ENCODE data around the gene FAHD1.
A peak's percentile ranks its signal among the peaks of the same experiment; 100 is the strongest.

FAHD1 gene

DNA sequence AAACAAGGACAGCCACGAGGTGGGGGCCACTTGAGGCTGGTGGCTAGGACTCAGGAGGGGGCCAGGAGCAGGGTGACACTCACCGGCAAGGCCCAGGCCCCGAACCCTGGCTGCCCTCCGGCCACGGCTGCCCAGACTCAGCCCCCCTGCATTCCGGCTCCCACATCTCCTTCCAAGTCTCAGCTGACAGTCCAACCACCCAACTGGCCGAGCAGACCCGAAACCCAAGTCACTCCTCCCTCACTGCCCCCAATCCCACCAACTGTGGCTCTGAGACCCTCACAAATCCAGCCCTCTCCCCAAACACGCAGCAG, 9.8 kb upstream of the FAHD1 start:
- DNase-seq (ENCODE audit: low read depth in 2 of 2) = no peak

DNA sequence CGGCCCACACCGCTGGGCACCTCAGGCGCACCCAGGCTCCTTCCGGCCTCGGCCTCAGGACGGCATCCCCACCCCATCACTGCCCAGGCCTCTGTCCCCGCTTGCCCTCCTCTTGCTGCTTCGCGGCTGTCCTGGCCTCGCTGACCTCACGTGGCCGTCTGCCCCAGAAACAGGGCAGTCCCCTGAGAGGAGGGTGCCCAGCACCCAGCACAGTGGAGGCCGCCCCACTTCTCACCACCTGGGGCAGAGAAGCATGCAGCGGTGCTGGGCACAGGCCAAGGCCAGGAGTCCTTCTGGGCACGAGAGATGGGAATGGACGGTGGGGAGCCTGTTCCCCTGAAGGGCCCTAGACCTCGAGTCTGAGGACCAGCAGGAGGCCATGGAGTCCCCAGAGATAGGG, 9.3 kb upstream of the FAHD1 start:
- no peak for DNase-seq (ENCODE audit: low read depth in 2 of 2)

DNA sequence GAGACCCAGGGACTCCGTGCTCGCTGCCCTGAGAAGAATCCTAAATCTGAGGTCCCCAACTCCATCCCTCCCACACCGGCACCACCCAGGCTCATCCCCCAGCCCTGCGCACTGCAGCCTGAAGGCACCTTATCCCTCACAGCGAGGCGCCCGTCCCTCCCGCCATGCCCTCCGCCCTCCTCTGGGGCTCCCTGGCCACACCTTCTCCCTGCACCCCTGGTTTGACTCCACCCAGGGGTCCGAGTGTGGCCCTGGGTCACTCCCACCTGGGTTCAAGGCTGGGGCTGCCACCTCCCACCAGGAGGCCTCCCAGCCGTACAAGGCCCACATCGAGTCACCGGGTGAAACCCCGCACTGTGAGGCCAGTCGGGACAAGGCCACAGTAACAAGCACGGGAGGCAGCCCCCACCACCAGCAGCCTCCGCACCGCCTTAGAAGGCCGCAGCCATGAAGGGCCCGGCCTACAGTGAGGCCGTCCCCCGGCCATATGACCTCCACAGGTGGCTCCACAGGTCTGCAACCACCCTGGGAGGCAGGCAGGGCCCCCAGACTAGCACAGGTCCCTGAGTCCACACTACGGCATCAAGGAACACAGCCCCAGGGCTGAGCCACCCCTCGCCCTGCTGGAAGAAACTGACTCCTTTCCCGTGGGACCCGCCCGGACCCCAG, 8.7 kb upstream of the FAHD1 start:
- DNase-seq (ENCODE audit: low read depth in 2 of 2) = no peak

DNA sequence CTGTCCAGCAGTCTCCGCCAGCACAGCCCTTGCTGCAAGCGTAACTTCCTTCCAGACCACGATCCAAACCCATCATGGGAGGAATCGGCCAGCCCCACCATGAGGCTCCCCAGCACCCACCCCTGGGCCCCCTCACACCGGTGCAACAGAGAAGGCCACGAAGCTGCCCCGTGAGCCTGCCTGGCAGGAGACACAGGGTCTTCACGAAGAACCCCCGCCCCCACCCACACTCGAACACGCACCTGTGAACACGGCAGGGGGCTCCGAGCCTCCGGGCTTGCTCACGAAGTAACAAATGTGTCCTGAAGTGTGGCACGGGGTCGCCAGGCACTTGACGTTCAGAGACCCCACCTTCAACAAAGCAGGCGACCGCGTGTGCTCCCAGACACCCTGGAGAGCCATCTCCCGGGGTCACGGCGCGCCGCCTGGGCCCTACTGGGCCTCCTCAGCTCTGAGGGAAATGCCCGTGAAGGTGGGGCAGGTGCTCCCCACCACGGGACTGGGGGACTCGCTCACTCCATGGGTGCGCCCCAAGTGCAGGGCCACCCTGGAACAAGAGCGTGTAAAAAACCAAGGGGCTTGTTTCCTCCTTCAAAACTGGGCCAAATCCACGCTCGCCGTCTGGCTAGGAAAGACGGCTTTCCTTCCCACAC, 8.0 kb upstream of the FAHD1 start:
- no peak for DNase-seq (ENCODE audit: low read depth in 2 of 2)

DNA sequence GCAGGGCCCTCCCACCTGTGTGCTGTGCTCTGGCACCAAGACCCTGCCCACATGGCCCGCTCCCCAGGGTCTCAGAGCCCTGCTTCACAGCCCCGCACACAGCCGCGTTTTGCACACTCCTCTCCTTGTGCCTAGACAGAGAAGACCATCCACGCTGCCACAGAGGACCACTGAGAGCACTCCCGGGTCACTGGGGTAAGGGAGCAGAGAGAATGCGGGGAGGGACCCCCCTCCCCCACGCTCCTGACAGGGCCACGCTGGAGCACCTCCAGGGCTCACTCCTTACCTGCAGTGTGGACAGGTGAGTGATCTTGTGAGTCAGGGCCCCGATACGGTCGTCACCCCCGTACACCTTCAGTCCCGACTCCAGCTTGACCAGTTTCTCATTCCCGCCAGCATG, 7.4 kb upstream of the FAHD1 start:
- no peak for DNase-seq (ENCODE audit: low read depth in 2 of 2)

DNA sequence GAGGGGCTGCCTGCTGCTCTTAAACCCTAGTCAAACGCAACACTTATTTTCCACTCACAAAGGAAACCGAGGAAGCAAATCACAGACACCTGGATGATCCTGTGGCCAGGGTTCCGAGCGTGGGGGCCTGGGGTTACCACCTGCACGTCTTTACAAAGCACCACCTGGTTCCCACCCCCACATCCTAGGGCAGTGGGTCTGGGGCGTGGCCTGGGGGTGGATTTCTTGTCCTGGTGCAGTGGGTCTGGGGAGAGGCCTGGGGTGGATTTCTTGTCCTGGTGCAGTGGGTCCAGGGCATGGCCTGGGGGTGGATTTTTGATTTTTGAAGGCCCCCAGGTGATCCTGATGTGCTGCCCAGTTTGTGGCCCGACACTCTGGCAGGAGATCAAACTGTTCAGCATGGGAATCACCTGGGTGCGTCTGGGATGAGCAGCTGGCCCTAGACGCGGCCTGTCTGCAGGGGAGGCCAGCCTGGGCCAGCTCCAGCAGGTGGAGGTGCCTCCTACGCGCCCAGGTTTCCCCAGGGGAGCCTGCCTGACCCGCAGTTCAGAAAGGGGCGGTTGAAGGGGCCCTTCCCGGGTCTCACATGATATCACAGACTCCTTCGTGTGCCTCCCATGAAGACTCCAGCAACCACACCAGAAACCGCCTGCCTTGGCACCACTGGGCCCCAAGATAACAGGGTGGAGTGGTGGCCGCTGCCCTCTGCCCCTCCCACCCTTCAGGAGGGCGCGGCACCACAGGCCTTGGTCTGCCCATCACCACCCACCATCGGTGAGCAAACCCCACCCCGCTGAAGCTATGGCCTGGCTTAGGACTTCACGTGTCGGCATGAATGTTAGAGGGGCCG, 6.7 kb upstream of the FAHD1 start:
- no peak for DNase-seq (ENCODE audit: low read depth in 2 of 2)

DNA sequence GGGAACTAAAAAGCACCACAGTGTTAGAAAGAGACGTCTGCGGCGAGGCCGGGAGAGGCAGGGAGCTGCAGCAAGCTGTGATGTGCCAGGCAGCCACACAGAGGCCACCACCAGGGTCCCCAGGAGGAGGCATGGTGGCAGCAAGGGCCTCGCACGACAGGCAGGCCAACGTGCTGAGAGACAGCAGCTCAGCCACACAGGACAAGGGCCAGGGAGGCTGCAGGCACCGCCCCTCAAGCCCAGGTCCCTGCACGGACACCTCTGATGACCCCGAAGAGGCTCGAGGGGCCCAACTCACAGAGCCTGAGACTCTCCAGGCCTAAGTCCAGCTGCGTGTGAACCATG, 6.1 kb upstream of the FAHD1 start:
- no peak for DNase-seq (ENCODE audit: low read depth in 2 of 2)

DNA sequence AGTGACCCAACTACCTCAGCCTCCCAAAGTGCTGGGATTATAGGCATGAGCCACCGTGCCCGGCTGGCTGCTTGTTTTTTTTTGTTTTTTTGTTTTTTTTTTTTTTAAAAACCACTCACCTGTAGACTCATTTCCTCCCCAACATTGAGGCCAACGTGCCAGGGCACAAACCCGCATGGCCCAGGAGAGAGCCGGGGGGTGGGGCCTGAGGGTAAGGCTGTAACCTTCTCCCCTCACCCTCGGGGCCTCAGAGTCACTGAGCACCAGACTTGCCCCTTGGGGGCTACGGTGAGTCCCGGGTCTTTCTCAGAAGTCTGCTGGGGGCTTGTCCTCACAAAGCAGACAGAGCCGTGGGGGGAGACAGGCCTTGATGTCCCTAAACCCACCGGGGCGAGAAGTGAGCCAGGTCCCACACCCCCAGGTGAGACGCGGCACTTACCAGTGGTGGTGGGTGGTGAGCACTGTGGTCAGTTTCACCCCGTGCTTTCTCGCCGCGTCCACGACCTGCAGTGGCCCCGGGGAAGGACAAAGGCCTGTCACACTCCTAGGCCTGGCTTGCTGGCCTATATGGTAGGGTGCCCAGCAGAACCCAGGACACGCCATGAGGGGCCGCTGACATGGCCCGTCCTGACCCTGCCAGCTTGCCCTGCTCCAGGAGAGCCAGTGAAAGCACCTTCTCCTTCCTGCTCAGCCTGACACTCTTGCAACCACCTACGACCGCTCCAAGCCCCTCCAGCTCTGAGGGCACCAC, 5.0 kb upstream of the FAHD1 start:
- no peak for DNase-seq (ENCODE audit: low read depth in 2 of 2)

DNA sequence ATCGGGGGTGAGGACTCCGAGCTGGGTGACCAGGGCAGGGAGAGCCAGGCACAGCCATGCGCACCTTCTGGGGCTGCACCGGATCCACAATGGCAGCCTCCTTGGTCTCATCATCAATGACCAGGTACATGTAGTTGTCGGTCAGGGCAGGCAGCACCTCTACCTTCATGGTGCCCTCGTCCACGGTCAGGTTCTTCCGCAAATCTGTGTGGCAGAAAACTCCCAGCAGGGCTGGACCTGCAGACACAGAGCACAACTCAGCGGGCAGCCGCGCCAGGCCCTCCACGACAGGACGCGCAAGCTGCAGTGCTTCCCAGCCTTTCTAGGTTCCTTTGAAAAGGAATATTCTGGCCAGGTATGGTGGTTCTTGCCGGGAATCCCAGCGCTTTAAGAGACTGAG, 4.2 kb upstream of the FAHD1 start:
- DNase-seq (ENCODE audit: low read depth in 2 of 2) = no peak

DNA sequence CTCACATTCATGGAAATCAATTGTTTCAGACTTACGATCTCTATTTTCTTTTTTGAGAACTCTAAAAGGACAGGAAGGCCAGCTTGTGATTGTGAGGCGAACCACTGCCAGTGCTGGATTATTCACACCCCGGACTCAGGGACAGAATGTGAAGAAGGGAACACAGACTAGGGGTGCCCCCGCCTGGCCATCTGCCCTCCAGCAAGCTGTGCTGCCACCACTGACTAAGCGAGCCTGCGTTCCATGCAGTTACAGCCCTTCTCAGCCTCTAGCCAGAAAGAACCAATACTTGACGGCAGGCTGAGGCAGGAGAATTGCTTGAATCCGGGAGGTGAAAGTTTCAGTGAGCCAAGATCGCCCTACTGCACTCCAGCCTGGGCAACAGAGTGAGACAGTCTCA, 3.2 kb upstream of the FAHD1 start:
- no peak for DNase-seq (ENCODE audit: low read depth in 2 of 2)

DNA sequence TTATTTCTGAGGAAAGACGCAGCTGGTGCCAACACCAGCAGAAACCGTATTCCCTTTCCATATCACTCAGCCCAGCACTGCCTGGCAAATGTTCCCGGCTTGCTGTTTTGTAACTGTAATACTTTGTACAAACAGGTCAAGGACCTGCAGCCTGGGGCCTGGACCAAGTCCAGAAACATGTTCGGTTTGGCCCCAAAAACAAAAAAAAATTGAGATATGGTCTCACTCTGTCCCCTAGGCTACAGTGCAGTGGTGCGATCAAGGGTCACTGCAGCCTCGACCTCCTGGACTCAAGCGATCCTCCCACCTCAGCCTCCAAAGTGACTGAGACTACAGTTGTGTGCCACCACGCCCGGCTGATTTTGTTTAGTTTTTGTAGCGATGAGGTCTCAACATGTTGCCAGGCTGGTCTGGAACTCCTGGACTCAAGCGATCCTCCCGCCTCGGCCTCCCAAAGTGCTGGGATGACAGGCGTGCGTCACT, 1.6 kb upstream of the FAHD1 start:
- DNase-seq (ENCODE audit: low read depth in 2 of 2) = no peak

DNA sequence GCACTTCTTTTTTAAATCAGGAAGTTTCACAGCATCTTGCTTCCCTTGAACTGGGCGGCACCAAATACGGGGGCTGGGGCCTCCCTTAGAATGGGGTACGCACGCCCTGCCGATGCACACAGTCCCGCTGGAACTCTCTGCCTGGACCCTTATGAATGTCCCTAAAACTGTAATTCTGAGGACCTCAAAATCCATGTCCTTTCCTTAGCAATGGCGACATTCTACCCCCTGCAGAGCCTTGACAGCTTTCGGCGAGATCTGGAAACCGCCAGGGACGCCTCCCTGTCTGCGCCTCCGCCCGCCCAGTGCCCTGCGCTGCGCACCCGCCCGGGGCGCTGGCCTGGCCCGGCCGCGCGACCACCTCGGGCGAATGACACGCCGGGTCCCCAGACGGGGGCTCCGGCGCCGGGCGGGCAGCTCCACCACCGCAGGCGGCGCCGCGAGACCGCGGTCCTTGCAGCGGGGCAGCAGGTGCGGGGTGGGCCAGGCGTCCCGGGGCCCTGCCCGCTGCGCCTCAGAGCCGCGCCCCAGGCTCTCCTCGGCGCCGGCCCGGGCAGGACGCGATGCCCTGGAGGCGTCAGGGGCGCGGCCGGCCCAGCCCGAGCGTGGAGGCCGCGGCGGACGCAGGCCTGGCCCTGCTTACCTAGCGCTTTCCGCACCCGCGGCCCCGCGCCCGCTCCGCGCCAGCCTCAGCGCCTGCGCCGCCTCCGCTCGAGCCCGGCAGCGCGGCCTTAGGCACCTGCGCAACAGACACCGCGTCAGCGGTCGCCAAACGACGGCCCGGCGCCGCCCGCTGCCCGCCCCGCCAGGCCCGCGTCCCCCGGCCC, 929 bp upstream of the FAHD1 start:
- peak; percentile 45 to 58 for DNase-seq (ENCODE audit: low read depth in 2 of 2)

DNA sequence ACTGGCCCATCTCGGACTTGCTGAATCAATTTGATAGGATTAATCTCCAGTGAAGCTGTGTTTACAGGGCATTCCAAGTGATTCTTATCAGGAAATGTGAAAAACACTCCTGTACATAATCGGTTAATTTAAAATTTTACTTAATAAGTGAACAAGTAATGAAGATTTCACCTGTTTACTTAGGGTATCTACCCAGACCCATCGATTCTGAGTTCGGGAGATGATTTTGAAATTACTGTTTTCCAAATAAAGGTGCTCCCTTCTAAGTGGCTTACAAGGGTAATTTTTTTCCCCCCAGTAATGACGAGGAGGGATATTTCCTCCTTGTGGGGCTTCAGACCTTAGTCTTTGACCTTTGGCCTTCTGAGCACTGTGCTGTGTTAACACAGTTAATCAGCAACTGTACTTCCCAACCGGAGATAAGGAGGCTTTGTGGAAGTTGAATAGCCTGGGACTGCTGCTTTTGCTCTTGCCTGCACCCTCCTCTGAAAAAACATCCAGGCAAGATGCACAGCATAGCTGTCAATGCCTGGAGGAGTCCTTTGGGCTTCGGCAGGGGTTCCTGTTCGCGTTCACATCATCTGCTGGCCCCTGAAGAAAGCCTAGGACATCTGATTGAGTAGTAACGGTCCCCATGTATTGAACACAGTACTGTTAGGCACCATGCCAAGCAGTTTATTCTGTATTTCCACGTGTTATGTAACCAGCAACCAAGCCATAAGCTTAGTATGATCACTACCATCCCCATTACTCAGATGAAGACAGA, 1.8 kb downstream of the FAHD1 start:
- DNase-seq (ENCODE audit: low read depth in 2 of 2) = no peak

DNA sequence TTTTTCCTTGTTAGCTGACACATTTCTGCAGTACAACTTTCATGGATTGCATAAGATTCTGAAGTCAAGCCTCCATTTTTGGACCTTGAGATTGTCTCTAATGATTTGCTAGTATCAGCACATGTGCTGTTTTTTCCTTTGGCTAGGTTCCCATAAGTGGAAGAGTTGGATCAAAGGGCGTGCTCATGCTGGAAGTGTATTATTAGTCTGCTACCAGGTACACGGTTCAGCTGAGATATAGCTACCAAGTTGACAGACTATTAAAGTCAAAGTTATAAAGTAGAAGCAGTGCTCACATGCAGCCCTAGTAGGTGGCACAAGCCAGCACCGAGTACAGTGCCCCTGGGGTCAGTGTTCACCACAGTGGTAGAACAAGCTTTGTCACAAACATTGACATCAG, 3.2 kb downstream of the FAHD1 start:
- DNase-seq (ENCODE audit: low read depth in 2 of 2) = no peak

DNA sequence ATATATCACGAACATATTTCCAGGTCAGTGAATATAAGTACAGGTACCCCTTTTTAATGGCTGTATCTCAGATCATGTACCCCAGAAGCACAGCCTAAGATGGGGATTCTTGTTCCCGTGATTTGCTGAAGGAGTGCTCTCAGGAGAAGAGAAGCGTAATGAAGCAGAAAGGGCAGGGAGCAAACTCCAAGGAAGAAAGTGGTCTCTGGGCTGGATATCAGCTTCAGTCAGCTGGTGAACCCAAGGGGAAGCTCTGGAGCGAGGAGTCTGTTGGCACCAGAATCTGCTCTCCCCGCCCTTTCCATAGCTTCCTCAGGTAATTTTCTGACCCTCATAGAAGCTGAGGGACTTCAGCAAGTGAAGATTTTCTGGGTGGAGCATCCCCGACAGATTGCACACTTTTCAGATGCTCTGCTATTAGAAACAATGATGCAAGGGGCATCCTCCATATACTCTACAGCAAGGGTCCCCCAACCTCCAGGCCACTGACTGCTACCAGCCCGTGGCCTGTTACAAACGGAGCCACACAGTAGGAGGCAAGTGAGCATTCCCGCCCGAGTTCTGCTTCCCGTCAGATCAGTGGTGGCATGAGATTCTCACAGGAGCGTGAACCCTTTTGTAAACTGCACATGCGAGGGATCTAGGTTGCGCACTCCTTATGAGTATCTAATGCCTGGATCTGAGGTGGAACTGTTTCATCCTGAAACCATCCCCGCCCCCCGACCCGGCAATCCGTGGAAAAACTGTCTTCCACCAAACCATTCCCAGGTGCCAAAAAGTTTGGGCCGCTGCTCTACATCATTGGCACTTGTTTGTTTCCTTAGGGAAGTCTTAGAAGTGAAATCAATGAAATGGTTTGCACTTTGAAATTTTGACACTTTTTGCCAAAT, 4.4 kb downstream of the FAHD1 start:
- DNase-seq (ENCODE audit: low read depth in 2 of 2) = no peak

DNA sequence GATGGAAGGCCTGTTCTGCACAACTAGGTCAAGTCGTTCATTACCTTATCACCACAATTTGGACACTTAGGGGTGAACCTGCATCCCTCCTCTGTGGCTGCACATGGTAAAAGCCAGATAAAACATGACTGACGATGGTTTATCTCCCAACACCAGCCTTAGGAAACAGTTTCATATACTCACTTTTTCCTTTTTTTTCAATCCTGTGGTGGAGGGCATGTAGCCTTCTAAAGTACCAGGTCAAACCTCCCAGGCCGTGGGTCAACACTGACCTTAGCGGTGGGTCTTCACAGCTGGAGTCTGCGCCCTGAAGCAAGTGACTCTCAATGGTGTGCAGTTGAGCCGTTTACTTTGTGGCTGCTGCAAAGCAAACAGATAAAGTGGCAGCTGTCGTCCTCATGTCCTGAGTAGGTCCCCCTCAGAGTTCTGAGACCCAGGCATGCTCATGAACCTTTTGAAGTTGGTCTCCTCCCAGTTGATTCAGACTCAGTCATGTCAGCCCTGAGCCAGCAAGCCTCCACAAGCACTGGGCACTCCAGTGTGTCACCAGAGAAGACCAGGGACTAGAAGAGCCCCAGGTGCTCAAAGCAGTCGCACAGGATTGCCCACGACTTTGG, 5.9 kb downstream of the FAHD1 start:
- no peak for DNase-seq (ENCODE audit: low read depth in 2 of 2)

DNA sequence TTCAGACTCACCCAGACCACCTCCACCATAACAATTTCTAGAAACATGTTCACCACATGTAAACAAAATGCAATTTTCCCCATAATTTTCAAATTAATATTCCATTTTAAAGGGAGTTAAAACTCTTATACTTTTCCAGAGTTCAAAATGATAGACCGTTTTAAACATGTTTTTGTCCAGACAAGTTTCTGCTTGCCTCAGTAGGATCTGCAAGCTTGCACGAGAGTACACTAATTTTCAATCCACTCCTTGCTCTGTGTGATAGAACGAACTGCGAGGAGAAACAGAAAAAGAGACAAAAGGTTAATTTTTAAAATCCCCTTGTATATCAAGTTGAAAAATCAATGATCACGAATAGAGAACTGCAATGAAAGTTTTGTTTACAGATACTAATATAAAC, 7.1 kb downstream of the FAHD1 start:
- DNase-seq (ENCODE audit: low read depth in 2 of 2) = no peak

DNA sequence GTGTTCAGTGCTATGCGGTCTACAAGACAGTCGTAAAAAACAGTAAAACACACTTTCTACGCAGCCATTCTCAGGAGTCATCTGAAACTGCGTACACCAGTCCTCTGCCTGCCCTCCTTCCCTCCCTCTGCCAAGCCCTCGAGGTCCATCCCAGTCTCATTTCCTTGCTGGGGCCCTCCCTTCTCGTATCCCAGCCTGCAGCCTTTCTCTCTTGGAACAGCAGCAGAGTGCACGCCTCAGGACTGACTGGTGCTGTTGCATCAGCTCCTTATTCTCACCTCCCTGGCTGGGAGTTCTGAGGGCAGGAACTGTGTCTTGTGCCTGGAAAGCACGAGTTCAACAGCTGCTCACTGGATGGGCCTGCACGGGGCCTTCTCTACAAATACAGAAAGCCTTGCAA, 12.5 kb downstream of the FAHD1 start:
- no peak for DNase-seq (ENCODE audit: low read depth in 2 of 2)

DNA sequence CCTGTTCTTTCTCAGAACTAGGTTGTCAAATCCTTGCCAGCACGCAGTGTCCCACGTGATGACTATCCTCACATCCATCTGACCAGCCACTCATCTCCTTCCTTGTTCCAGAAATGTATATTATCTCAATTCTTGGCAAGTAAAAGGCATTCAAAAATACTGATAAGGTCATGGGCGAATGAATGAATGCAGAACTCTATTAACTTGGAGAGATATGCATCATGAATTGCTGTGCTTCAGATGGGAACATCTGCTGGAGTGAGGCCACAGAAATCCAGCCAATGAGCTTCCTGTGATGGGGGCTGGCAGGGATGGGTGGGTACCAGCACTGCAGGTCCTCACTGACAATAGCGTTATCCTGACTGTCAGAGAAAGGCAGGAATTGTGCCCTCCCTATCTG, 19.0 kb downstream of the FAHD1 start:
- no peak for DNase-seq (ENCODE audit: low read depth in 2 of 2)
